Activated CD4-positive, alpha-beta T cell treated with anti-CD3 and anti-CD28 coated beads, Interleukin-2, amount 50 U/mL, for 48 hours (primary cell): Measurements from ENCODE around the gene MYO3B.

ENCODE experiments used
- DNase-seq, 2 experiments: peaks; one replicate each; pipeline ENCODE4 v3.0.0-alpha.2; 2020

The MYO3B gene

DNA sequence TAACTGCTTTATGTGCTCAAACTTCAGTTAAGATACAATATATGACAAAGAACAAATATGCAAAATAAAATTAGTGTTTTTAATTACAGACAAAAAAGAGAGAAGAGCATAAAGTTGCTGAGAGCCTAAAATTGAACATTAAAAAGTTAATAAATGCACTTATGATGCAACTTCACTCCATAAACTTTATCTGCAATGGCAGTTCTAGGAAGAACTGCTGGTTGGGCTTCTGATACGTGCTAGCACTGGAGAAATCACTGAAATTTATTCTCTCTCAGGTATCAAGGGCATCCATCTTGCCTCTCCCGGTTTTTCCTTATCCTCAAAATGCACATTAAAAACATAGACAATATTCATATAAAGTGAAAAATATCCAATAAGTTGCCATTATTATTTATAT, 35.7 kb downstream of the MYO3B start:
- DNase-seq: no peak

DNA sequence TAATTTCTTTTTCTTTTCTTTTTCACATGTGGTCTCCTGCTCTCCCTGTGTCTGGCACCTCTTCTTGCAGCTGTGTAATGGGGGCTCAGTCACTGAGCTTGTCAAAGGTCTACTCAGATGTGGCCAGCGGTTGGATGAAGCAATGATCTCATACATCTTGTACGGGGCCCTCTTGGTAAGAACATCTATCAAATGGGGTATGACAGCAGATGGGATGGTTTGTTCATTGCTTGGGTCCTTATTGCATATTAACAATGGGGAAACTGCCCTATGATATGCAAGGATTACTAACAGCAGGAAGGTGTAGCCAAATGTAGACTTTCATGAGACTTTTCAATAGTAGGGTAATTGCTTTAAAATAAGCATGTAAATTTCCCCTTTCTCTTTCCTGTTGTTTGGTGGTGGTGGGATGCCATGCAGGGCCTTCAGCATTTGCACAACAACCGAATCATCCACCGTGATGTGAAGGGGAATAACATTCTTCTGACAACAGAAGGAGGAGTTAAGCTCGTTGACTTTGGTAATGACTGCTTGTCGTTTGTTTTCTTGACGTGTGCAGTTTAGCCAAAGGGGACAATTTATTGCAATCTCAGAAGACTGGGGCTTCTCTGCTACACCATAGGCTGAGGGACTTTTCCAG, 36.5 kb downstream of the MYO3B start:
- no peak for DNase-seq

DNA sequence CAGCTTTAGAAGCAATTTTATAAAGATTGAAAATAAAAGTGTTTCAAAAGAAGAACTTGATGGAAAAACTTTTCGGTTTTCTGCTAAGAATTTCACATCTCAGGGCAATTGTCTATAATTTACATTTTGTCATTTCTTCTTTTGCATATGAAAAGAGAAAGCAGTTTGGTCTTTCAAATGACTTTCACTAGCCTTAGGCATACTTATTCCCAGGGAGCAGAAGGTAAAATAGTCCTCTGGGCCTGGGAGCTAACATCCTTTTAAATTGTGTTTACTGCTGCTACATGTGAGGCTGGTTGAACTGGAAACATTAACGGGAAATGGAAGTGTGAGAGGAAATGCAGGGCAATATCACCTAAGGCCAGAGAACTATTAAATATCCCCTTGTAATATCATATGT, 37.1 kb downstream of the MYO3B start:
- DNase-seq: no peak

DNA sequence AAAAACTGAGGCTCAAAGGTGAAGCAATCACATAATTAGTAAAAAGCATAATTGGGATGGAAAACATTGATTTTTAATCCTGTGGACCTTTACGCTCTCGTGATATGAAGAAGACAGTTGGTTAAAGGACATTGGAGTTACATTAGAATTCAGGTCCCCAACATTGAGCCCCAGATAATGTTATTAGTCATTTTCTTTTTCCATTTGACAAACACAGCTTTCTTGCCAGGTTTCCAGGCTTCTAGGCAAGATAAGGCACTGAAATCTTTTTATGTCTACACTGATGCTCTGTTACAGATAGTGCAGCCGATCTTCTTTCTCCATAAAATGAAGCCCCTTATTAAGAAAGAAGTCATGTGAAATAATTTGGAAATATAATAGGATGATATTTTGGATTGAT, 38.5 kb downstream of the MYO3B start:
- DNase-seq: no peak

DNA sequence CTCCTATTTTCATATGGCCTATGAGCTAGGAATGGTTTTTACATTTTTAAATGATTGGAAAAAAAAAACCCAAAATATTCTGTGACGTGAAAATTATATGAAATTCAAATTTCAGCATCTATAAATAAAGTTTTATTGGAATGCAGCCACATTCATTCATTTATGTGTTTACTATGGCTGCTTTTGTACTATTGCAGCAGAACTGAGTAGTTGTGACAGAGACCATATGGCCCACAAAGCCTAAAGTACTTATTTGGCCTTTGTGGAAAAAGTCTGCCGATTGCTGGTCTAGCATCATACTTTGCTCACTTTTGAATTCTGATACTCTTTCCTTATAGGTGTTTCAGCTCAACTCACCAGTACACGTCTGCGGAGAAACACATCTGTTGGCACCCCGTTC, 39.0 kb downstream of the MYO3B start:
- no peak for DNase-seq

DNA sequence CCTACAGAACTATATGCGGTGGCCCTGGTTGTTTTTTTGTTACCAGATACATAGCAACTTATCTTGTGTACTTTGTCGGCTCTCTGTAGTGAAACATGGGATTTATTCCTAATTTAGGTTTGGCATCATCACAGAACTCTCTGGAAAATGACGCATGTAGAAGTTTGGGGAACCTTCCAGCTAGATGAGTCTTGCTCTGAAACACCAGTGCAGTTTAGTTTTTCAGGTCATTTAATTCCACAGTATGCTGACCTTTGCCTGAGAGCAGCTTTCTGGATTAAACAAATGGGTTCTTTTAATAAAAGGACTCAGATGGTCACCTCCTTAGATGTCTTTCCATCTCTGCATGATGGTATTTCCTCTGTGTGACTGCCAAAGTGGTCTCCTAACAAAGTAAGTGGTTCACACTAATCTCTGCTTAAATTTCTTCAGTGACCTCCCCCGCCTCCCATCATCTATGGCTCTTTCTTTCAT, 39.9 kb downstream of the MYO3B start:
- DNase-seq: no peak

DNA sequence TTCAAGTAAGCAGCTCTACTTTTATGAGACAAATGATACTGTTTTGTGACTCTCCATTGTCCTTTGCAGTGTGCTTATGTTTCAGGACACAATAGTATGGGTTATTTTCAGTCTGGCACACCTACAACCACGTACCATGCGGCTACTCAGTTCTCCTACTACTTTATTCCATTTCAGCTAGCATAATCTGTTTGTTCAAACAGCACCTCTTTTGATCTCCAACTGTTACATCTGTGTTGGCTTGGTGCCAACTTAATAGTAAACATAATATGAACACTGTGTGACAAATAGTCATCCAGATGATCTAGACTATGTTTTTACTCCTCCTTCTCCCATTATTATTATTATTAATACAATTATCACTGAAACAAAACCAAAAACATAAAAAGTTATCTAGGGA, 40.5 kb downstream of the MYO3B start:
- no peak for DNase-seq

DNA sequence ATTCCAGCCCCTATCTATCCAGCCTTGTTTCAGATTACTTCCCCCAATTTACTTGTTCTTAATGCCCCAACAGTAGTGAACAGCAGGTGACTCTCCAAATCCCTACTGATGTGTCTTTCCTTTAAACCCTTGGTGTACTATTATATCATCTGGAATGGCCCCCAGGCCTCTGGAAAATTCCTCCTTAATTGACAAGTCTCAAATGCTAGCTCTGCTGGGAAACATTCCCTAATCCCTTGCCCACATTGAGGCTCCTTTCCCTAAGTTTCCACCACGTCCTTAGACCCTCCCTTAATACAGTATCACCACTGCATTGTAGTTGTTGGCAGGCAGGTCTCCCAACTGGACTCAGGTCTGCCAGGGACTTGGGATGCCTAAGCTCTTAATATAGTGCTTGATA, 41.0 kb downstream of the MYO3B start:
- no peak for DNase-seq

DNA sequence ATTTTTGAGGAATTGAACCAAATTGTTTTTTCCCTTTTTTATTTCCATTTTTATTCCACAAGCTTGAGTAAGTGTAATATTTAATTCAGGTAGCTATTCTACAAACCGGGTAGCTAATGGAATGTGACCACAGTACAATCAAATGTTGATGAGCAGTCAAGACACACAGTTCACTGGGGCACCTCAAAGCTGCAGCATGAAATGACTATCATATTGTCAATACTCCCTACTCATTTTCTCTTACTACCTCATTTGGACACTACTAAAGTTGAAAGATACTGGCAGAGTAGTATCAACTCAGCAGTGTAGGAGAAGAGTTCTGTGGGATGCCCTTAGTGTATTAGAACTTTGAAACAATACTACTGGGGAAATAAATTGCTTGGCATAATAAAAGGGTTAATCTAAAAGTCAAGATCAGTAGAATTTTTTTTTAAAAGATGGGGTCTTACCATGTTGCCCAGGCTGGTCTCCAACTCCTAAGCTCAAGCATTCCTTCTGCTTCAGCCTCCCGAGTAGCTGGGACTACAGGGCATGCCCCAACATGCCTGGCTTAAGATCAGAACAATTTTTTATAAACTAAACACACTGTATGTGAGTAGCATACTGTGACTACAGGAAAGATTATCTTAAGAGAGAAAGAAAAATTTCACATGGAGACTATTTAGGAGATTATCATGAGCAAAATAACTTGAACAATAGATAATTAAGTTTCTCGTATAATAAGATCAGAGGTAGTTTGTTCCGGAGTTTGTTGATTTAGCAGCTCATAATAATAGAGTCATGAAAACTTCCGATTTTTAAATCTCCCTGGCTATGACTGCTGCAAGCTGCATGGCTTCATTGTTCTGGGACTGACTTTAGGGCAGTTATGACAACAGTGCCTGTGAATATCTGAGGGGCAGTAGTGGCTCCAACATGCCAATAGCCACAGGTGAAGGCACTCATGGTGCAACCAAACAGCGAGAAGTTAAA, 43.7 kb downstream of the MYO3B start:
- no peak for DNase-seq

DNA sequence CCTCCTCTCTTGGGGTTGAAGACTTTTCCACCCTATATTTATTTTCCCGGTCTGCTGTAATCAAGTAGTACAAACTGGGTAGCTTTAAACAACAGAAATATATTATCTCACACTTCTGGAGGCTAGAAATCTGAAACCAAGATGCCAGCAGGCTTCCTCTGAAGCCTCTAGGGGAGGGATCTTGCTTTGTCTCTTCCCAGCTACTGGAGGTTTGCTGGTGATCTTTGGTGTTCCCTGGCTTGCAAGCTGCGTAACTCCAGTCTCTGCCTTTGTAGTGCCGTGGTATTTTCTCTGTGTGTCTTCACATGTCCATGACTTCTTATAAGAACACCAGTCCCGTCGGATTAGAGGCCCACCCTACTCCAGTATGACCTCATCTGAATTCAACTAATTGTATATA, 44.4 kb downstream of the MYO3B start:
- DNase-seq: no peak

DNA sequence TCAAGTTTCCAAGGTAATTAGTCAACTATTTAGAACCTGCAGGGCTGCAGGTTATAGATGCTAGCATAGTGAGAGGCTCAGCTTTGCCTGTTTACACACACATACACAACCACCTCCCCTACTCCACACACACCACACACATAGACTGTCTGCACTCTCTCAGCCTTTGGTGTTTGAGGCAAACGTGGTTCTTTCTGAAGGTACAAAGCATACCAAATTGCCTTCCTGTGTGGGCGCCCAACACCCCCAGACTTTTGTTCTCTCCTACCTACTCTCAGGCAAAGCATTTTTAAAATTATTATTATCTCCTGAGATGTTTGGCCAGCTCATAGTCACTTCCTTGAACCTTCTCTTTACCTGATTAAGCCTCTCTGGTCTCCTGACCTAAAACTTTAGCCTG, 44.9 kb downstream of the MYO3B start:
- no peak for DNase-seq

DNA sequence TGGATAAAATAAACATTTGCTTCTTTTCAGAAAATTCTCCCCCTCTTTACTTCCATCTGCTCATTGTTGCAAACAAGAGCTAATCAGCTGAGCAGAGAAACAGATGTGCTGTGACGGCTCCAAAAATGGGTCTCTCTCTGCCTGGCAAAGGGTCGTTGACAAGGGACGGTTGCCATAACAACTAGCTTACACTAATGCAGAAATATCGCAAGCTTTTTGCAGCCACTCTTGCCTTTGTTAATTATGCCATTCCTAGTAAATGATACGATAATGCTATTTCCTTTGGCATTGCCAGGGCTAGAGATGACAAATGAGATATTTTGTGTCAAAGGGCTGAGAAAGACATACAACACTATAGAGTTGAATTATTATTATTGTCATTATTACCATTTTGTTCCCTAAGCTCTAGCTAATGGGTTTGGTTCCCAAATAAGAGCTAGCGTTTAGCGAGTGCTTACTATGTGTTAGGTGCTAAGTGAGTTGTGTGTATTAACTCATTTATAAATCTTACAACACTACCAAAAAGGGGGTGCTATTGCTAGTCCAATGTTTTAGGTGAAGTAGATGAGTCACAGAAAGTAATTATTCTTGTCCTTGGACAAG, 46.8 kb downstream of the MYO3B start:
- DNase-seq: no peak

DNA sequence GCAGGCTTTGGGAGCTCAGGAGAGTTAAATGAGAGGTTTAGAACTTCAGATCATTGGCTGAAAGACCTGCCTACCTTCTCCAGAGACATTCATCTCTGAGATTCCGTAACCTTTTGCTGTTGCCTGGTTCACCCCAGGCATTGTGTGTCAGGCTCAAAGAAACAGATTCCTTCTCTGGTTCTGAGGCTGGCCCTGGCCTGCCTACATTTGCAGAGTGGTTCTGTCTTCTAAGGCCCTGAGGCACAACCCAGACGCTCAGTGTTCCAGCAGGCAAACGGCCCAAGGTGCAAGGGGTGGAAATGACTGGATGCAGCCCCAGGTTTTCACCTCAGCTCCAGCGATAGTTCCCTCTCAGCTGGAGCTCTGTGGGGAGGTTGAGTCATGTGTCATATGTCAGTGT, 48.3 kb downstream of the MYO3B start:
- DNase-seq: no peak

DNA sequence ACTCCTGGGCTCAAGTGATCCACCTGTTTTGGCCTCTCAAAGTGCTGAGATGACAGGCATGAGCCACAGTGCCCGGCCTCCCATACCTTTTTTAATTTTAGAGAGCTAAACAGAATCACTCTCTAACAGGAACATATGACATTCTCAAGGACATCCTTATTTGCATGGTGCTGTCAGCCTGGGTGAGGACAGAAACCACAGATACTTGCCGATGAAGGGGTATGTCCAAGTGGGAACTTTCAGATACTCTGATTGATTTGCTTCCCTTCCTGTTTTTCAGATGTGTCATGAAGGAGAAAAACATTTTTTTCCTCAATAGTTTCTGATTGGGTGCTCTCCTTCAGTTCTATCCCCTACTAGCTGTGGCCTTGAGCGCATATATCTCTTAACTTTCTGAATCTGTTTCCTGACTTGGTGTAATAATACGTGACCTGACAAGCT, 49.6 kb downstream of the MYO3B start:
- DNase-seq: no peak

DNA sequence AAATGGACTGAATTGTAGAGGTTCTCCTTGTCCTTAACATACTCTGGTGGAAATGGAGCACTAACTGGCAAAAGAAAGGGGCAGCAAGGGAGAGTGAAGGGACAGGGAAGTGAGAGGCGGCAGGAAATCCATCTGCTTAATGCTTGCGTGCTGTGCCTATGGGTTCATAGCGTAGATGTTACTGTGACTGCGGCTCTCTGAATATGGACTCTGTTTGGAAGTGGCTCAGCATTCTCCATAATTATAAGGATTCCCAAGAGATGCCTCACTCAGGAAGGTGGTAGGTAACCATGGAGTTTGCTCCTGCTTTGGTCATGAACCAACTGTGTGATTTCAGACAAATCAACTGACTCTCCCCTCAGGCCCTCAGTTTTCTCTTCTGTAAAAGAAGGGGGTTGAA, 50.0 kb downstream of the MYO3B start:
- no peak for DNase-seq

DNA sequence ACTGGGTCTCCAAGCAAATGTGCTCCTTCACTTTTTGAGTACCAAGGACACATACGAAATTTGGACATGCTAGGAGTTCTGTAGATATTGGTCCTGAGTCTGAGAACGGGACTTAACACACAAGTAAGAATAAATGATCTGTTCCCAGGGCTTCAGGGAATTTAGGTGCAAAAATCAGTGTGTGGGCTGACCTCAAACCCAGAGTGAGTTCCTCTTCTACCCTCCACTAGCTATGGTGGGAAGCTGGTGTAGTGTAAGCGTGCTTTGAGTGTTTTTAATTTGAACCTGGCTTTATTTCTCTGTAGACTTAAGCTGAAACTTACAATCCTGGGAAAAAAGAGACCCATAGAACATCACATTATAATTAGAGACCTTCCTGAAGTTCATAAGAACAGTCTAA, 50.5 kb downstream of the MYO3B start:
- no peak for DNase-seq

DNA sequence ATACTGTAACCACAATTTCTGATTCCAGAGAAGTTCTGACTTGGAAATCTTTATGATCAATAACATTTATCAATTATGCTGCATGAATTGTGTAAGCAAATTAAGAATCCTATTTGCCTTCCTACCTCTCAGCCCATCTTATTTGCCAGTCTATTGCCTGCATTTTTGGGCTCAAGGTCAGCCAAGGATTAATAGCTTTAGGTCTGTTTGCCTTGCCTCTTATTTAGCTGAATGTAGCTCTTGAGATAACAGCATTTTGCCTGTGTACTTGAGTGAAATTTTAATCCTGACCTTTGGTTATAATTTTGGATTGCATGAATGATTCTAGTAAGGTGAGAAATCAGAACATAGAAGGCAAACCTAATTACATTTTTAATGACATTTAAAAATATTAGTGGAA, 51.2 kb downstream of the MYO3B start:
- no peak for DNase-seq

DNA sequence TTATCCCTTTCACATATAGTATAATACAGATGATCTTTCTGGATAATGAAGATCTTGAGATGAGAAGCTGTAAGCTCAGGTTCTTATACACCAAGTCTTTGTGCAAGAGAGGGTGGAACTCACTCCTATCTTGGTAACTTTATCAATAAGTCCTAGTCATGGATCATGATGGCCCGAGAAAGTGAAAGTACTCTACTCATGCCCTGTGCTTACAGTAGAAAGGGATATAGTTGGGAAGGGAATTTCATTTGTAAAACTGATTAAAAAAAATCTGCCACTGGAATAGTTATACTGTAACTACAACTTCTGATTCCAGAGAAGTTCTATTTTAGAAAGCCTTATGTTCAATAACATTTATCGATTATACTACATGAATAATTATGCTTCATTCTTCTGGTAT, 51.8 kb downstream of the MYO3B start:
- DNase-seq: no peak

DNA sequence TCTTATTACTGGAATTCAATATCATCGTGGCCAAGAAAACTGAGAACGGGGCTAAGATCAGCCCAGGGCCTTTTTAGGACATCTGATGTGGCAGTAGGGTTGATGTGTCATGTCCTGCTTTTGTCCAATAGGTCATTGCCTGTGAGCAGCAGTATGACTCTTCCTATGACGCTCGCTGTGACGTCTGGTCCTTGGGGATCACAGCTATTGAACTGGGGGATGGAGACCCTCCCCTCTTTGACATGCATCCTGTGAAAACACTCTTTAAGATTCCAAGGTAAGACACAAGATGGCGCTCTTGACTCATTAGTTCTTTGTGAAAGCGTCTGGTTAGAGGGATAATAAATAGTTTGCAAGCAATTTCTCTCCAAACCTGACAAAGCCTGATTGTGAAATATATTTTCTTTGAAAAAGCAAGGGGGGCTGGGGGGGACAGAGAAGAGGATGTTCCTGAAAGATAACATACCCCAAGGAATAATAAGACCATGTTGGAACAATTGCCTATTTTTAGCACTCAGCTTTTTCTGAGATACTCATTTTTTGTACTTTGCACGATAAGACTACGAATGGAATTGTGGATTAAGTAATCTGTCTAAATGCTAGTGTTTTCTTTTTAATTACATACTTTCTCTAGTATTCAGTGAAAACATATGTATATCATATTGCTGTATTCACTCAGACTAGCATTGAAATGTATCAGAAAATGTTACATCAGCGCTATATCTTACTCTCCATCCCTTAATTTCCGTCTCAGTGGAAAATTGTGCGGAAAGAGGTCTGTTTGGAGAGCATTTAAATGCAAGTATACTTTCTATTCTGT, 58.1 kb downstream of the MYO3B start:
- peak in 1 of 2 experiments; percentile 5 for DNase-seq

DNA sequence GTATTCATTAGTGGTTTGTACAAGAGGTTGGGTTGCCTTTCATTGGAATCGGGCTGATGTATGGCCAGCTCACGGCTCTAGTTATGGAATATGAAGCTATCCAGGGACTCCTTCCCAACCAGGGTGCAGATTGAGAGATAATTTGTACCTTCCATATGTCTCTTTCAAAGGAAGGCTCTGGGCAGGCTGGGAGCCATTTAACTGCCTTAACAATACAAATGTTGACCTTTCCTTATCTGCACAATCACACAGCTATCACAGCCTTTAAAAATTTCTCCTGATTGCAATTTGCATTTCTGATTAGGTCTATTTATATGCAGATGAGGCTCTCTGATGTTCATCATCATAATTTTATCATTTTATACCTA, 58.7 kb downstream of the MYO3B start:
- no peak for DNase-seq

DNA sequence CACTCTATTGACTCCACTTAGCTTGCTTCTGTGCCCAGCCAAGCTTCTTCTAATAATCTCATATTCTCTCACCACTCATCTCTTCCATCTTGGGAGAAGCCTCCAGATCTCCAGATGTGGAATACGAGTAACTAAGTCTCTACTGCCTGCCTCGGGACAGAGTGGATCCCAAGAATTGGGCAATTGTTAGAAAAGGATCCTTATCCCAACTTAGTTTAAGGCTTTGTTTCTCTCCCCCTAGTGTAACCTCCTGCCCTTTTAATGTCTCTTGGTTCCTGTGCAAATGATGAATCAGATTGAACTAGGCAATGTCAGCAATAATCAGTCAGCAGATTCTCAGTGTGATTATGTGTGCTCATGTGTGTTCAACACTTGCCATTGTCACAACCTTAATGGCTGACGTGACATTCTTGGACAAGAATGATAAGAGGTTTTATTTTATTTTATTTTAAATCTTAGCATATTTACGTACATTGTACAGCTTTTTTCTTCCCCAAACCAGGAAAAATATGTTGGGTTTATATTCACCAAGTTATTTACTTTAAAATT, 59.7 kb downstream of the MYO3B start:
- no peak for DNase-seq

DNA sequence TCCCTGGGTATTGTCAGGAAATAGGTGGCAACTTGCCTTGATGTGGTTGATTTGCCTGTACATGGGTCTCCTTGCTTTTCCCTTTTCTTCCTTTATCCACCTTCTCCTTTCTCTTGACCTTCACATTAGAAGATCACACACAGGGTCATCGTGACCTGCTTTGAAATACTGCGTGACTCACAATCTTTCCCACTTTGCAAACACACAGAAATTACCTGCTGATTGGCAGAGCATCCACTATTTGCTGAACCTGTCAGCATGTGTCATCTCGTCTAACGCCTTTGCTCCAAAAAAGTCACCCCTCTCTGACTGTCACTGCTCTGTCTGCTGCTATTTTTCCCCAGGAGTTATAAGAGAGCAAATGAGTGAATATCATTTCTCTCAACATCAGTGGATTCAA, 60.8 kb downstream of the MYO3B start:
- no peak for DNase-seq

DNA sequence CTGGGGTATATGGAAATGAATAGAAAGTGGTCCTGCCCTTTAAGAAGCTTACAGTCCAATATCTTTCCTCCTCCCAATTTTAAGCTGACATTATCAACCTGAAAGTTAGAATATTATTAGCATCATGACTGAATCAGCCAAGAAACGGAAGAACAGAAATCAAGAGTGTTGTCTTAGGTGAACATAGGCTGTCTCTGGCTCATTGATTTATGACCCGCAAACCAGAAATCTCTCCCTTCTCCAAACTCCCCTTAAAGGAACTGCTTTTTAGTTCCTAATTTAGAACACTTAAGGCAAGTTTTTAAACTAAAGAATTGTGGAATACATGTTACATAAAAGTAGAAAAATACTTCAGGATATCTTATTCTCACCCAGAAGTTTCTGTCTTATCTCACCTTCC, 62.7 kb downstream of the MYO3B start:
- DNase-seq: no peak
